HG02852 (cell line): ENCODE data around the gene PPP1R1C.
"Not testable (repeated sequence)": the region's sequence is repeated elsewhere in the genome, so short reads cannot be mapped to it uniquely, and the experiment has no call there.

Experiments
- ATAC-seq: cut with Tn5 transposase; IDR thresholded peaks from one replicate; pipeline ENCODE4 v1.9.1; 2021; ENCODE audit warnings: mild to moderate bottlenecking, moderate library complexity; ENCODE audit not compliant: unreplicated experiment

The PPP1R1C gene

GRCh38 chr2:182006595-182007341 lies 21.1 kb downstream of the PPP1R1C start:
- no peak for ATAC-seq

DNA sequence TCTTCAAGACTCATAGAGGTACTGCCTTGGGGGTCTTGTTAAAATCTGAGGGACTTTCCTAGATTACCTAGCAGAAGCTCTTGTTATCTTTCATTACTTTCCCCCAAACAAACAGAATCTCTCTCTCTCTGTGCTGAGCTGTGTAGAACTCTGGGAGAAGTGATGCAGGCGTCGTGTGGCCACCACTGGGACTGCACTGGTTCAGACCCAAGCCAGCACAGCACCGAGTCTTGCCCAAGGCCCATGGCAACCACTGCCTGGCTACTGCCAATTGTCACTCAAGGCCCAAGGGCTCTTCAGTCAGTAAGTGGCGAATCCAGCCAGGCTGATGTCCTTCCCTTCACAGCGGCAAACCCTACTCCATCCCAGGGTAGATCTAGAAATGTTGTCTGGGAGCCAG lies 28.6 kb downstream of the PPP1R1C start:
- no peak for ATAC-seq

DNA sequence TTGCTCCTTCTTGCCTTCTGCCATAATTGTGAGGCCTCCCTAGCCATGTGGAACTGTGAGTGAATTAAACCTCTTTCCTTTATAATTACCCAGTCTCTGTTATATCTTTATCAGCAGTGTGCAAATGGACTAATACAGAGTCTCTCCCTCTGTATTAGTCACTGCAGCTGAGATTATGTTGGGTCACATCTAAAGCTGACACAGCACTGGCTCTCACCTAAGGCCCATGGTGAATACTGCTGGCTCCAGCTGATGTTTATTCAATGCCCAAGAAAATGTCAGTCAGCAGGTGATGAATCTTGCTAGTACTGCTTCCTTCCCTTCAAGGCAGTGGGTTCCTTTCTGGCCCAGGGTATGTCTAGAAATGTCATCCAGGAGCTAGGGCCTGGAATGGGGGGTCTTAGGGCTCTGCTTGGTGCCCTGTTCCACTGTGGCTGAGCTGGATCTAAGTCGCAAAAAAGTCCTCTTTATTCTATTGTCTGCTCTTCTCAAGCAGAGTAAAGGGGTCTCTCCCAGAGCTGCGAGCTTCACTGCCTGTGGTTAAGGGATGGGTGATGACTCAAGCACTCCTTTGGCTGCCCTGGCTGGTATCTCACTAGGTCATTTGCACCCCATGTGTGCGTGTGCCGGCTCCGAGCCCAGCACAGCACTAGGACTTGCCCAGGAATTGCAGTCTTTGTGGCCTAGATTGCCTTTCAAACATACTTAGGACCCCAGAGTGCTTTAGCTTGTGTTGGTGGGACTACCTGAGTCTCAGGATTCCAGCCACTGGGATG lies 29.9 kb downstream of the PPP1R1C start:
- ATAC-seq = no peak

- no peak for ATAC-seq
These were observed 32.6 kb downstream of the PPP1R1C start for GRCh38 chr2:182018218-182018617.

- no peak for ATAC-seq
These were observed 34.1 kb downstream of the PPP1R1C start for GRCh38 chr2:182019731-182020130.

- no peak for ATAC-seq
These were observed 34.8 kb downstream of the PPP1R1C start for GRCh38 chr2:182020286-182021070.

- no peak for ATAC-seq
These were observed 37.6 kb downstream of the PPP1R1C start for GRCh38 chr2:182023235-182023634.

- not testable (repeated sequence) for ATAC-seq
These were observed 45.2 kb downstream of the PPP1R1C start for GRCh38 chr2:182030875-182031274.

DNA sequence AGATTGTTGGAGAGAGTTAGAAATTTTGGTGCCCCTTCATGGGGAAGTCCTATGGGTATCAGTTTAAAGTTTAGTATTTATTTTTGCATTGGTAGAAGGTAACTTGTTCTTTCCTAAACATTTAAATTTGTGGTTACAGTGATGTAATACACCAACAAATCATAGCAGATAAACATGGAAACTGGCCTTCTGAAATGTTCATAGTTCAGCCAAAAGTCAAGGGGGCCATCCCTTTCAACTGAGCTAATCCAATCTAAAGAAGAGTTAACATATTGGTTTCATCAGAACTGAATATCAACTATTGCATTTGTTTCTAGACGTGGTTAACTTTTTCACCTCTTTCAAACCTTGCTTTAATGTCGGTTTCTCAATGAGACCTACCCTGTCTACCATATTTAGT lies 46.3 kb downstream of the PPP1R1C start:
- ATAC-seq = no peak

DNA sequence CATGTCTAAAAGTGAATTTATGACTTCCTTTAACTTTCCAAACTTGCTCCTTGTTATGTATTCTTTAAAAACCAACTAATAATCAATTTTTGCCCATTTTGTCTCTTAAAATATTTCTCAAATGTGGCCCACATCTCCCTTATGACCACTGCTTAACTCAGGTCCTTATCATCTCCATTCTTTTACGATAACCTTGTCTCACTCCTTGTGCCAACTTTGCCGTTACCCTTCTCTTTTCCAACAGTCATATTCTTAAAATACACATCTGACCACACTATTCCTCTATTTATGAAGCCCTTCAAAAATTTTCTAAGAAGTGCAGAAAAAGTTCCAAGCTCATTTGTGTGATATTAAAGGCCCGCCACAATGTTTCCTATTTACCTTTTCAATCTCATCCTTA lies 47.8 kb downstream of the PPP1R1C start:
- ATAC-seq = no peak

DNA sequence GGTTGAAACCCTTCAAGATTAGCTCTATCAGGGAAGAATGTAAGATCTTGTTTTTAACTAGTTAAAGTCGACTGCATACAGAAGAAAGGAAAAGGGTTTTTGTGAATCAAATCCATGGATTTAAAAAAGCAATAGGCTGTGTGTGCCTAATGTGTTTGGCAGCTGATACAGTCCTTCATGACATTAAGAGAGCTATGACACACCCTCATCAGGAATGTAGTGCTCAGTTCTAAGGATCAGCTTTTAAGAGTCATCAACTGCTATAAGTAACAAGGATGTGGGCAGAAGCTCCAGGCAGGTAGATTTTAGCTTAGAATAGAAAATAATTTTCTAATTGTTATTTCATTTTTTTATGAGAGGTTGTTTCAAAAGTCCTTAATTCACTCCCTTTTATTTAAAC lies 52.9 kb downstream of the PPP1R1C start:
- no peak for ATAC-seq

DNA sequence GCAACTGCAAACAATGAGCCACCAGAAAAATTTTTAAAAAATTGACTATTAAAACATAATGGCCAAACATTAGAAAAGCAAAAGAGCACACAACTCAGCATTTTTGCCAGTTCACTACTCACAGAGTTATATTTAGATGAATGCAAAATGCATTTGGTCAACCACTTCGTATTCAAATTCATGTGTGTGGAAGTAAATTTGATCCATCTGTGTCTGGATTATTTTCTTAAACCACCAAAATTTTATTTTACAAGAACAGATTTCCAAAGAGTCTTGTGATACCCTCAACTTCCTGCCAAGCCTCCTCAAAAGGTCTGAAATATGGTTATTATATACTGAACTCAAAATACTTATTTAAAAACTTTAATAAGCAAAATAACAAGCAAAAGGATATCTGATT lies 57.4 kb downstream of the PPP1R1C start:
- ATAC-seq = no peak

DNA sequence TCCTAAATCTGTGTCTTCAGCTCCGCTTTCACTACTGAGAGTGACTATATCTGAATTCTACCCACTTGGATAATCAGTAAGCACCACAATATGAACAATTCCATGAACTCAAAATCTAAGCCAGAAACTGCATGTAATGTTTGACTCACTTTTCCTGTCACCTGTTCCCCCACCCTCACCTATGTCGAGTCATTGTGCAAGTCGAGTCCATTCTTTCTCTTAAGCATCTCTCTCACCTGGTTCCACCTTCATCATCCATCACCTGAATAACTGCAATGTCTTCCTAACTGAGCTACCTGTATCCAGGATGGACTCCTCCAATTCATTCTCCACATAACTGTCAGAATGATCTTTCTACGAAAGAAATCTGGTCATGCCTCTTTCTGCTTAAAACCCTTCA lies 58.2 kb downstream of the PPP1R1C start:
- no peak for ATAC-seq

- ATAC-seq = no peak
These were observed 61.9 kb downstream of the PPP1R1C start for GRCh38 chr2:182047544-182047943.

DNA sequence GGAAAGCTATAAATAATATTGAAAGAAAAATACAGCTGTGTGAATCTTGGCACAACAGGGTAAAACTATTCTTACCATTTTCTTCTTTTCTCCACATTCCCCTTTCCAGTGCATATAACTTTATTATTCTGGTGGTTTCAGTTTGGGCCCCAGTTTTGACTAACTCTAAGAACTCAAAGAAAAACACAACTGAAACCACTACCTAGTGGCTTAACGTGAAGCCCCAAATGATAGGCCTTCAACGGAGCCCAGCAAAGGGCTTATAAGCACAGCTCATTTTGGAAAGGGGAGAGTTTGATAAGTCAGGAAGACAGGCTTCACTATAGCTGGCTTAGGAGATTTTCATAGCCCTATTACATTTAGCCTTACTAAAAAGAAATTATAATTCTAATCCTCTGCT lies 62.4 kb downstream of the PPP1R1C start:
- peak; percentile 85 for ATAC-seq

DNA sequence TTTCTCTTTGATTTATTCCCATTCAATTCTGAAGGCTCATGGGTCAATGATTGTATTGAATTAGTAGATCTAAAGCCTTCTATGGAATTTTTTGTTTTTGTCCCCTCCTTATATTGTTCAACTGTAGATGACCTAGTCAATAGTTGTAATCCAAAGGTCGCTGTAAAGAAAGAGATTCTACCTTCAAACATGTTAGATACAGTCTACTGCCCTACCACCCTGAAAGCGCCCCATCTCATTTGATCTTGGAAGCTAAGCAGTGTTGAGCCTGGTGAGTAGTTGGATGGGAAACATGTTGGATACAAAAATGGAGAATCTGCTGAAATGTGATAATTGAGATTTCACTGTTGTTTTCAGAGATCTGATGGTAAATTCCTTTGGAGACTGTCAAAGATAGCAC lies 63.0 kb downstream of the PPP1R1C start:
- no peak for ATAC-seq

- ATAC-seq = no peak
These were observed 63.9 kb downstream of the PPP1R1C start for GRCh38 chr2:182049372-182050148.

- ATAC-seq = no peak
These were observed 64.9 kb downstream of the PPP1R1C start for GRCh38 chr2:182050333-182051135.

DNA sequence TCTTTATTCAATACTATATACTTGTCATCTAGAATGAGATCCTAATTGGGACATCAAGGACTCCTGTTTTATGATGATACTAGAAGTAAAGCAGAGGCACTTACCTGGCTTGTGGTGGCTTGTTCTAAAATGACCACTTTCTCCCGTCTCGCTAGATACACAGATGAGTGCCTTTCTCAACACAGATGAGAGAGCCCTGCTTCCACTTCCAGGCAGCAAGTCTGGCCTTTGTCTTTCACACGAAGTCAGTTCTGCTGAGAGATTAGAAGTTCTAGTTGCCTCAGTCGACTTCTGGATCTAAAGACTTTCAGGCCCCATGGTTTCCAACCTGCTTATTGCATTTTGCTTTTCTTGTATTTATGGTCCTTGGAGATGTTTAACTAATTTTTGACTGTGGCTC lies 70.3 kb downstream of the PPP1R1C start:
- no peak for ATAC-seq

- no peak for ATAC-seq
These were observed 71.3 kb downstream of the PPP1R1C start for GRCh38 chr2:182057002-182057401.
